Measurements from ENCODE around the gene PACSIN2.

The PACSIN2 gene

GRCh38 chr22:42883970-42884369, 131.0 kb downstream of the PACSIN2 start:
- no peak for DNase-seq (ENCODE audit: low read depth, low spot score)

- DNase-seq (ENCODE audit: low read depth, low spot score) = no peak
Measured at GRCh38 chr22:42883121-42883520, 131.8 kb downstream of the PACSIN2 start.

- no peak for DNase-seq (ENCODE audit: low read depth, low spot score)
Measured at GRCh38 chr22:42881982-42882656, 132.8 kb downstream of the PACSIN2 start.

- no peak for DNase-seq (ENCODE audit: low read depth, low spot score)
Measured at GRCh38 chr22:42881298-42881697, 133.7 kb downstream of the PACSIN2 start.

GRCh38 chr22:42880815-42881214, 134.1 kb downstream of the PACSIN2 start:
- no peak for DNase-seq (ENCODE audit: low read depth, low spot score)

- no peak for DNase-seq (ENCODE audit: low read depth, low spot score)
Measured at GRCh38 chr22:42879371-42880021, 135.5 kb downstream of the PACSIN2 start.

GRCh38 chr22:42878561-42879305, 136.2 kb downstream of the PACSIN2 start:
- no peak for DNase-seq (ENCODE audit: low read depth, low spot score)

- DNase-seq (ENCODE audit: low read depth, low spot score) = no peak
Measured at GRCh38 chr22:42877597-42878340, 137.2 kb downstream of the PACSIN2 start.

GRCh38 chr22:42877158-42877557, 137.8 kb downstream of the PACSIN2 start:
- DNase-seq (ENCODE audit: low read depth, low spot score) = no peak

GRCh38 chr22:42876041-42876440, 138.9 kb downstream of the PACSIN2 start:
- no peak for DNase-seq (ENCODE audit: low read depth, low spot score)

GRCh38 chr22:42874010-42874409, 140.9 kb downstream of the PACSIN2 start:
- no peak for DNase-seq (ENCODE audit: low read depth, low spot score)

GRCh38 chr22:42873356-42873755, 141.6 kb downstream of the PACSIN2 start:
- DNase-seq (ENCODE audit: low read depth, low spot score) = no peak

GRCh38 chr22:42872821-42873220, 142.1 kb downstream of the PACSIN2 start:
- DNase-seq (ENCODE audit: low read depth, low spot score) = no peak

GRCh38 chr22:42871146-42872050, 143.6 kb downstream of the PACSIN2 start:
- DNase-seq (ENCODE audit: low read depth, low spot score) = no peak

- no peak for DNase-seq (ENCODE audit: low read depth, low spot score)
Measured at GRCh38 chr22:42869888-42870480, 145.0 kb downstream of the PACSIN2 start.

- DNase-seq (ENCODE audit: low read depth, low spot score) = no peak
Measured at GRCh38 chr22:42869463-42869862, 145.5 kb downstream of the PACSIN2 start.

- no peak for DNase-seq (ENCODE audit: low read depth, low spot score)
Measured at GRCh38 chr22:42868751-42869251, 146.1 kb downstream of the PACSIN2 start.

- DNase-seq (ENCODE audit: low read depth, low spot score) = no peak
Measured at GRCh38 chr22:42866100-42866499, 148.8 kb downstream of the PACSIN2 start.

GRCh38 chr22:42865536-42865935, 149.4 kb downstream of the PACSIN2 start:
- no peak for DNase-seq (ENCODE audit: low read depth, low spot score)

GRCh38 chr22:42863349-42863961, 151.5 kb downstream of the PACSIN2 start:
- no peak for DNase-seq (ENCODE audit: low read depth, low spot score)

Data from brain pericyte (primary cell).